Trophoblast cell (in vitro differentiated cells and primary cell): ENCODE data around the gene HS3ST4.
A peak's percentile ranks its signal among the peaks of the same experiment; 100 is the strongest.

Experiments
- DNase-seq, 2 donors: peaks; one replicate each; pipeline ENCODE4 v3.0.0-alpha.2; 2016
- H2AFZ ChIP-seq: 2 replicates; pipeline ENCODE4 v1.6.1; 2013; ENCODE audit warnings: low read length, moderate library complexity, mild to moderate bottlenecking; ENCODE audit not compliant: insufficient read depth, poor library complexity
- H2AK5ac ChIP-seq: 2 replicates; pipeline ENCODE4 v1.6.1; 2013; ENCODE audit warnings: mild to moderate bottlenecking, low read length
- H2BK120ac ChIP-seq: 2 replicates; pipeline ENCODE4 v1.6.1; 2013; ENCODE audit warnings: low read length, mild to moderate bottlenecking, moderate library complexity; ENCODE audit not compliant: insufficient read depth, poor library complexity
- H2BK12ac ChIP-seq: 2 replicates; pipeline ENCODE4 v1.6.1; 2013; ENCODE audit warnings: mild to moderate bottlenecking, low read length, moderate library complexity
- H2BK5ac ChIP-seq: 2 replicates; pipeline ENCODE4 v1.6.1; 2013; ENCODE audit warnings: low read length, low read depth, moderate library complexity, mild to moderate bottlenecking; ENCODE audit not compliant: poor library complexity
- H3K14ac ChIP-seq: 2 replicates; pipeline ENCODE4 v1.6.1; 2013; ENCODE audit warnings: mild to moderate bottlenecking, low read length
- H3K18ac ChIP-seq: 2 replicates; pipeline ENCODE4 v1.6.1; 2013; ENCODE audit warnings: mild to moderate bottlenecking, low read length
- H3K23ac ChIP-seq: 2 replicates; pipeline ENCODE4 v1.6.1; 2013; ENCODE audit warnings: low read length
- H3K27ac ChIP-seq: 2 replicates; pipeline ENCODE4 v1.5.1; 2013; ENCODE audit warnings: low read depth, mild to moderate bottlenecking, inconsistent platforms, low read length, moderate library complexity
- H3K27me3 ChIP-seq: 2 replicates; pipeline ENCODE4 v1.6.1; 2013; ENCODE audit warnings: inconsistent platforms, mild to moderate bottlenecking, low read length, moderate library complexity; ENCODE audit not compliant: insufficient read depth
- H3K36me3 ChIP-seq, 2 experiments: 1 replicate in 1 of 2; 2 replicates in 1 of 2; pipeline ENCODE4 v1.6.1; 2013; ENCODE audit warnings: low read length in 2 of 2, mild to moderate bottlenecking in 2 of 2, moderate library complexity in 1 of 2; ENCODE audit not compliant: insufficient read depth in 2 of 2, control insufficient read depth in 1 of 2
- H3K4ac ChIP-seq: 2 replicates; pipeline ENCODE4 v1.6.1; 2013; ENCODE audit warnings: low read depth, mild to moderate bottlenecking, low read length, moderate library complexity
- H3K4me1 ChIP-seq, 2 experiments: 1 replicate in 1 of 2; 2 replicates in 1 of 2; pipeline ENCODE4 v1.6.1; 2013; ENCODE audit warnings: low read length in 2 of 2, mild to moderate bottlenecking in 2 of 2, moderate library complexity in 1 of 2; ENCODE audit not compliant: insufficient read depth in 2 of 2, control insufficient read depth in 1 of 2
- H3K4me2 ChIP-seq: 2 replicates; pipeline ENCODE4 v1.6.1; 2013; ENCODE audit warnings: inconsistent platforms, mild to moderate bottlenecking, low read length, moderate library complexity
- H3K4me3 ChIP-seq: 2 replicates; pipeline ENCODE4 v1.5.1; 2013; ENCODE audit warnings: mild to moderate bottlenecking, low read depth, low read length, inconsistent platforms
- H3K79me1 ChIP-seq: one replicate; pipeline ENCODE4 v1.6.1; 2013; ENCODE audit warnings: low read length
- H3K79me2 ChIP-seq: 2 replicates; pipeline ENCODE4 v1.6.1; 2013; ENCODE audit warnings: low read length, mild to moderate bottlenecking; ENCODE audit not compliant: control insufficient read depth, insufficient read depth, poor library complexity
- H3K9ac ChIP-seq: 2 replicates; pipeline ENCODE4 v1.6.1; 2013; ENCODE audit warnings: mild to moderate bottlenecking, low read length
- H3K9me3 ChIP-seq: 2 replicates; pipeline ENCODE4 v1.6.1; 2013; ENCODE audit warnings: low read depth, mild to moderate bottlenecking, control low read depth, inconsistent platforms, low read length; ENCODE audit not compliant: insufficient read depth
- H4K12ac ChIP-seq: 2 replicates; pipeline ENCODE4 v1.6.1; 2013; ENCODE audit warnings: low read depth, mild to moderate bottlenecking, low read length, moderate library complexity
- H4K8ac ChIP-seq: 2 replicates; pipeline ENCODE4 v1.6.1; 2013; ENCODE audit warnings: low read depth, mild to moderate bottlenecking, low read length, moderate library complexity
- H4K91ac ChIP-seq: one replicate; pipeline ENCODE4 v1.6.1; 2013; ENCODE audit warnings: low read depth, mild to moderate bottlenecking, low read length, moderate library complexity
- WGBS: extraction: QIAGEN DNeasy Blood & Tissue Kit; methylation state at CpG from one replicate; pipeline ENCODE4 v1.1.7; 2013; ENCODE audit warnings: missing lambda C conversion rate; ENCODE audit not compliant: insufficient read length, insufficient coverage; ENCODE audit errors: extremely low coverage; 5-methylcytosine and 5-hydroxymethylcytosine counted together

The HS3ST4 gene

DNA sequence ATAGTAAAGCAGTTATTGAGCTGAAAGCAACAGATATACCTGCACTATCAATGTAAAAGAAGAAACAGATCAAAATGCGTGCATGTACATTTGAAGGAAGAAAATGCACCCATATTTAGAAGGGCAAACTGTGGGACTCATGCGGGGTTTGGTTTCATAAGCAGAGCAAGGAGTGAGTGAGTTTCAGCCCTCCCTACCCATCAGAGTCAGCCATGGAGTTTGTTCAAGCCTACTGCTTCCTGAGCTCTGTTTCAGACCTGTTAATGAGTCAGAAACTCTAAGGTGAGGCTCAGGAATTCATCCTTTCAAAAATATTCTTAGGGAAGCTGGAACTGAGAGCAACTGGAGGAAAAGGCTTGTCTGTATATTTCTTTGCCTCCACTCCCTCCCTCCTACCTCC is 446.2 kb downstream of the HS3ST4 start:
- DNase-seq = no peak
- Histone ChIP-seq H3K9ac (no peak overlapping the region), H3K4ac (no peak overlapping the region), H3K14ac (no peak overlapping the region), H4K8ac (no peak overlapping the region), H3K4me2 (no peak overlapping the region), H3K18ac (no peak overlapping the region), H2BK120ac (no peak overlapping the region), H3K4me3 (no peak overlapping the region), H2BK5ac (no peak overlapping the region), H3K4me1 (peaks cover 0 to 3% of the 10 kb centered on the region in 2 experiments), H3K79me1 (no peaks in the 10 kb centered on the region), H3K27me3 (no peaks in the 10 kb centered on the region), H2BK12ac (no peak overlapping the region), H2AK5ac (no peak overlapping the region), H4K12ac (no peak overlapping the region), H3K23ac (no peak overlapping the region), H3K79me2 (no peaks in the 10 kb centered on the region), H3K9me3 (no peaks in the 10 kb centered on the region), H2AFZ (no peak overlapping the region), H4K91ac (no peak overlapping the region), H3K27ac (no peak overlapping the region), H3K36me3 (no peaks in the 10 kb centered on the region)
- WGBS = no CpG with 5 or more reads among the region's 2 CpGs

DNA sequence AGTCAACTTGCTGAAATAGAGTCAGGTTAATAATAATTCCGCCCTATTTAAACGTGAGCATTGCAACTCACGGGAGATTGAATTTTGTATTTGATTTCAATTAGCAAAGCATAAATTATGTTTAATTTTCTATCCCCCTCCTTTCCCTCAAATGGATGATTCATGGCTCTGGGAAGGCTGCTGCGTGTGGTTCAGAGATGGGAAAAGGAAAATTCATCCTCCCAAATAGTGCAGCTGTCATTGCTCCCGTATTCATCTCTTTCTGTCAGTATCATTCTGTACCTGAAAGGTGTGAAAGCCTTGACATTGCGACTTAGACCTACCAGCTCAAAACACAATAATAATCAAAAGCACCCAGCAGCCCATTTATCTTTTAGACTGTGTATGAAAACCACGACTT is 447.3 kb downstream of the HS3ST4 start:
- Histone ChIP-seq H2BK120ac (no peak overlapping the region), H2BK5ac (no peak overlapping the region), H3K79me2 (no peaks in the 10 kb centered on the region), H2BK12ac (no peak overlapping the region), H3K27ac (no peak overlapping the region), H4K12ac (no peak overlapping the region), H3K27me3 (no peaks in the 10 kb centered on the region), H3K9me3 (no peaks in the 10 kb centered on the region), H3K23ac (no peak overlapping the region), H4K91ac (no peak overlapping the region), H2AK5ac (no peak overlapping the region), H3K4ac (no peak overlapping the region), H3K79me1 (no peaks in the 10 kb centered on the region), H3K4me3 (no peak overlapping the region), H3K4me2 (no peak overlapping the region), H4K8ac (no peak overlapping the region), H3K18ac (no peak overlapping the region), H3K9ac (no peak overlapping the region), H2AFZ (no peak overlapping the region), H3K4me1 (peaks cover 0 to 3% of the 10 kb centered on the region in 2 experiments), H3K14ac (no peak overlapping the region), H3K36me3 (no peaks in the 10 kb centered on the region)
- no peak for DNase-seq
- WGBS = no CpG with 5 or more reads among the region's 7 CpGs

DNA sequence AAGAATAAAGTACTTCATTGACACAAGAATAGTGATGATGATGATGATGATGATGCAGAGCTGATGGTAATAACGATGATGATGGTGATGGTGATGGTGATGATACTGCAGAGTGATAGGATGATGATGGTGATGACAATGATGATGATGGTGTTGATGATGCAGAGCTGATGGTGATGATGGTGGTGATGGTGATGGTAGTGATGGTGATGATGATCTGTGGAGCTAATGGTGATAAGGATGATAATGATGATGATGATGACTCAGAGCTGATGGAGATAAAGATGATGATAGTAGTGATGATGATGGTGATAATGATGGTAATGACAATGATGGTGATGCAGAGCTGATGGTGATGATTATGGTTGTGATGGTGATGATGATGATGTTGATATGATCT is 448.1 kb downstream of the HS3ST4 start:
- Histone ChIP-seq H3K9ac (no peak overlapping the region), H2BK5ac (no peak overlapping the region), H4K91ac (no peak overlapping the region), H3K27me3 (no peaks in the 10 kb centered on the region), H4K8ac (no peak overlapping the region), H3K27ac (no peak overlapping the region), H3K4ac (no peak overlapping the region), H4K12ac (no peak overlapping the region), H3K9me3 (peaks cover under 1% of the 10 kb centered on the region), H2BK120ac (no peak overlapping the region), H3K4me1 (peaks cover 0 to 3% of the 10 kb centered on the region in 2 experiments), H3K4me3 (no peak overlapping the region), H3K4me2 (no peak overlapping the region), H2BK12ac (no peak overlapping the region), H2AK5ac (no peak overlapping the region), H3K14ac (no peak overlapping the region), H3K36me3 (no peaks in the 10 kb centered on the region), H3K18ac (no peak overlapping the region), H3K79me2 (no peaks in the 10 kb centered on the region), H3K79me1 (no peaks in the 10 kb centered on the region), H2AFZ (no peak overlapping the region), H3K23ac (no peak overlapping the region)
- no CpG with 5 or more reads among the region's 1 CpG for WGBS
- DNase-seq = no peak

DNA sequence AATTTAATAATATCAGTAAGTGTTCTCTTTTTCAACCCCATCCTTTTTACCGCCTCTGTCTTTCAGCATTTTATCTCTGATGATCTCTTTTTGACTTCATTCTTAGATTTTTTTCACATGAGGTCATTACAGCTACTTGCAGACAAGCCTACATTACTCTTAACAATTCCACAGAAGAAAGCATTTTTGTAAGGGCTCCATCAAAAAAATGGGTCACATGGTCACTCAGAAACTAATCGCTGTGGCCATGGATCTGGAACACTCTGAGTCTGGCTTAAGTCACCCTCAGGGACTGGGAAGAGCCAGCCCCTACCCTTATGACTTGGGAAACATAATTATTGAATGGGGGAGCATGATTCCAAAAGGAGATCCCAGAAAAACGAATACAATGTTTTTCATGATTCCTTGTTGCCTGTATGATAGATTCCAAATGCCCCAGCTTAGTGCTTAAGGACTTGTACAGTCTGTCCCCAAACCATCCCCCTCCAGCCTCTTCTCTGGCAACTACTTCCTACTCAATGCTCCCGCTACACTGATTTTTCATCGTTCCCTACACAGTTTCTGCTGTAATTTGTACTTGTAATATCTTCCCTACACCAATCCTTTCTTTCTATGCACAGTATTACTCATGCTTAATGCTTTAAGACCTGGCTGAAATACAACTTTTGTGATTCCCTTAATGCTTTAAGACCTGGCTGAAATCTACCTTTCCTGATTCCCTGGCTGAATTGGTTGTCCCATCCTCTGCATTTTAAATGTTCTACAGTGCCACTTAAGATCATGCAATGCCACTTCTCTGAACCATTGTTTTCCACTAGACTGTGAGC is 457.8 kb downstream of the HS3ST4 start:
- H2BK12ac ChIP-seq = no peak overlapping the region
- H3K4me1 ChIP-seq = peaks cover 0 to 5% of the 10 kb centered on the region in 2 experiments
- H3K9ac ChIP-seq = no peak overlapping the region
- H3K4me3 ChIP-seq = no peak overlapping the region
- H2BK120ac ChIP-seq = peak overlapping the region; percentile 24
- no peak overlapping the region for H4K12ac ChIP-seq
- peak overlapping the region; percentile 44 for H3K14ac ChIP-seq
- no peak overlapping the region for H3K23ac ChIP-seq
- H3K79me1 ChIP-seq = peaks cover 3% of the 10 kb centered on the region
- peak in 1 of 2 donors; percentile 44 for DNase-seq
- WGBS = no CpG with 5 or more reads among the region's 5 CpGs
- no peaks in the 10 kb centered on the region for H3K27me3 ChIP-seq
- H2BK5ac ChIP-seq = peak overlapping the region; percentile 57
- no peak overlapping the region for H4K8ac ChIP-seq
- peaks cover 2% of the 10 kb centered on the region for H3K9me3 ChIP-seq
- H2AFZ ChIP-seq = no peak overlapping the region
- peak overlapping the region; percentile 42 for H3K27ac ChIP-seq
- no peaks in the 10 kb centered on the region for H3K36me3 ChIP-seq
- H3K4me2 ChIP-seq = no peak overlapping the region
- H4K91ac ChIP-seq = no peak overlapping the region
- H2AK5ac ChIP-seq = no peak overlapping the region
- H3K18ac ChIP-seq = no peak overlapping the region
- no peak overlapping the region for H3K4ac ChIP-seq
- no peaks in the 10 kb centered on the region for H3K79me2 ChIP-seq
